Common myeloid progenitor, CD34-positive (primary cell): Measurements from ENCODE around the gene TJAP1.

ENCODE experiments used
- CTCF ChIA-PET: fragments of 350-600 bp; sonication (Branson Sonifier 250); formaldehyde crosslinking; loops from one replicate; lab custom pipeline; 2021; ENCODE audit warnings: antibody characterized with exemption; lab: Charles Lee
- POLR2A ChIA-PET: fragments of 350-600 bp; sonication (Branson Sonifier 250); formaldehyde crosslinking; loops from one replicate; lab custom pipeline; 2021; ENCODE audit warnings: antibody characterized with exemption; lab: Charles Lee
- DNase-seq, 3 donors: peaks; one replicate each; pipeline versions ENCODE4 v3.0.0 to v3.0.0-alpha.2; 2013
- H3K27ac ChIP-seq, 2 experiments: 1 replicate in 1 of 2; 2 replicates in 1 of 2; pipeline ENCODE4 v1.7.0; 2013; ENCODE audit warnings: inconsistent platforms in 2 of 2, low read length in 2 of 2, mild to moderate bottlenecking in 2 of 2, low read depth in 1 of 2, moderate library complexity in 1 of 2; ENCODE audit not compliant: severe bottlenecking in 2 of 2, insufficient read depth in 1 of 2, poor library complexity in 1 of 2
- H3K27me3 ChIP-seq, 5 experiments: replicated peaks in 2 of 5; 1 replicate in 3 of 5; 2 replicates in 2 of 5; pipeline versions ENCODE4 v1.6.1 to v1.7.0; 2013; ENCODE audit warnings: low read length in 4 of 5, mild to moderate bottlenecking in 2 of 5, moderate library complexity in 2 of 5, inconsistent platforms in 1 of 5; ENCODE audit not compliant: insufficient read depth in 5 of 5, control insufficient read depth in 4 of 5
- H3K36me3 ChIP-seq, 4 experiments: 1 replicate in 2 of 4; 2 replicates in 2 of 4; pipeline versions ENCODE4 v1.6.1 to v1.7.0; 2013; ENCODE audit warnings: low read length in 3 of 4, control low read depth in 1 of 4, mild to moderate bottlenecking in 1 of 4; ENCODE audit not compliant: control insufficient read depth in 4 of 4, insufficient read depth in 4 of 4
- H3K4me1 ChIP-seq, 4 experiments: 1 replicate in 3 of 4; 2 replicates in 1 of 4; pipeline versions ENCODE4 v1.6.1 to v1.7.1; 2013; ENCODE audit warnings: low read length in 3 of 4, mild to moderate bottlenecking in 3 of 4, control low read depth in 1 of 4, inconsistent platforms in 1 of 4, moderate library complexity in 1 of 4; ENCODE audit not compliant: control insufficient read depth in 4 of 4, insufficient read depth in 4 of 4; ENCODE audit errors: control extremely low read depth in 1 of 4
- H3K4me3 ChIP-seq, 7 experiments: 1 replicate in 4 of 7; 2 replicates in 3 of 7; pipeline versions ENCODE4 v1.5.1 to v1.7.0; 2013; ENCODE audit warnings: mild to moderate bottlenecking in 7 of 7, low read length in 6 of 7, moderate library complexity in 6 of 7, inconsistent platforms in 2 of 7, low read depth in 2 of 7, control low read depth in 1 of 7; ENCODE audit not compliant: insufficient read depth in 4 of 7, control insufficient read depth in 1 of 7; ENCODE audit errors: extremely low read depth in 1 of 7
- H3K9me3 ChIP-seq, 5 experiments: 1 replicate in 4 of 5; 2 replicates in 1 of 5; pipeline versions ENCODE4 v1.6.1 to v1.7.1; 2013; ENCODE audit warnings: low read length in 4 of 5, mild to moderate bottlenecking in 2 of 5, inconsistent platforms in 1 of 5, low read depth in 1 of 5, moderate library complexity in 1 of 5; ENCODE audit not compliant: control insufficient read depth in 4 of 5, insufficient read depth in 2 of 5; ENCODE audit errors: control extremely low read depth in 1 of 5
- WGBS: methylation state at CpG from one replicate; pipeline ENCODE4 v1.1.5; 2013; ENCODE audit not compliant: insufficient coverage; 5-methylcytosine and 5-hydroxymethylcytosine counted together

TJAP1 gene

GRCh38 chr6:43489277-43490072, 12.1 kb downstream of the TJAP1 start:
- ChIA-PET POLR2A (no interaction called here), CTCF (interaction anchor here (1.1 to 1.6 kb wide), 3 partner anchors 17 to 26 kb away, joined by 3 to 6 read pairs (median 3); no protein-coding TSS in a partner anchor)
- no peaks in the 10 kb centered on the region for H3K9me3 ChIP-seq
- no peaks in the 10 kb centered on the region for H3K27me3 ChIP-seq
- no peak for DNase-seq
- no peaks in the 10 kb centered on the region for H3K4me1 ChIP-seq
- H3K36me3 ChIP-seq = peaks cover 3 to 32% (median 10%) of the 10 kb centered on the region in 4 experiments
- H3K4me3 ChIP-seq = no peak overlapping the region
- H3K27ac ChIP-seq = no peak overlapping the region
- WGBS = 95% methylated on average over 9 of the region's 12 CpGs

DNA sequence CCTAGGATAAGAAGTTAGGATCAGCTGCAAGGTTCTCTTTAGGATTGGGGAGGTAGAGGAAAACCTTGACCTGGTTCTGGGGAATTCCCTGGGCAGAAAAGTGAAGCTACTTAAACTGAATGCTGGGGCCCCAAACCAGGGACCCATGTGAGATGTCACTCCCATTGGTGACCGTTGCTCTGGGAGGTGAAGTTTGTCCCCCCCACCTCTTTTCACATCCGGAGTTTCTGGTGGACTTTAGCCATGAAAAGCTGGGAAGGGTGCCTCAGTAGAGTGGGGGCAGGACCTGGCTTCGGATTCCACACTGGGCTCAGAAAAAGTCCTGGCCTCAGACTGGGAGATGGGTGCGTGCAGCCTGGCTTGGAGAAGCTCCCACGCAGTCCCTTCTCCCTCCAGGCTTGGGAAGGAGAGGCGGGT, 13.2 kb downstream of the TJAP1 start:
- H3K4me3 ChIP-seq = no peak overlapping the region
- no peaks in the 10 kb centered on the region for H3K9me3 ChIP-seq
- H3K27ac ChIP-seq = no peak overlapping the region
- peaks cover 0 to 7% (median 6%) of the 10 kb centered on the region in 4 experiments for H3K4me1 ChIP-seq
- DNase-seq = no peak
- CTCF ChIA-PET = interaction anchor here (1.6 to 8.9 kb wide), 2 partner anchors 16 kb away, joined by 6 to 64 read pairs; no protein-coding TSS in a partner anchor
- peaks cover 3 to 28% (median 11%) of the 10 kb centered on the region in 4 experiments for H3K36me3 ChIP-seq
- H3K27me3 ChIP-seq = no peaks in the 10 kb centered on the region
- 95% methylated on average over 5 of the region's 6 CpGs for WGBS
- POLR2A ChIA-PET = no interaction called here

DNA sequence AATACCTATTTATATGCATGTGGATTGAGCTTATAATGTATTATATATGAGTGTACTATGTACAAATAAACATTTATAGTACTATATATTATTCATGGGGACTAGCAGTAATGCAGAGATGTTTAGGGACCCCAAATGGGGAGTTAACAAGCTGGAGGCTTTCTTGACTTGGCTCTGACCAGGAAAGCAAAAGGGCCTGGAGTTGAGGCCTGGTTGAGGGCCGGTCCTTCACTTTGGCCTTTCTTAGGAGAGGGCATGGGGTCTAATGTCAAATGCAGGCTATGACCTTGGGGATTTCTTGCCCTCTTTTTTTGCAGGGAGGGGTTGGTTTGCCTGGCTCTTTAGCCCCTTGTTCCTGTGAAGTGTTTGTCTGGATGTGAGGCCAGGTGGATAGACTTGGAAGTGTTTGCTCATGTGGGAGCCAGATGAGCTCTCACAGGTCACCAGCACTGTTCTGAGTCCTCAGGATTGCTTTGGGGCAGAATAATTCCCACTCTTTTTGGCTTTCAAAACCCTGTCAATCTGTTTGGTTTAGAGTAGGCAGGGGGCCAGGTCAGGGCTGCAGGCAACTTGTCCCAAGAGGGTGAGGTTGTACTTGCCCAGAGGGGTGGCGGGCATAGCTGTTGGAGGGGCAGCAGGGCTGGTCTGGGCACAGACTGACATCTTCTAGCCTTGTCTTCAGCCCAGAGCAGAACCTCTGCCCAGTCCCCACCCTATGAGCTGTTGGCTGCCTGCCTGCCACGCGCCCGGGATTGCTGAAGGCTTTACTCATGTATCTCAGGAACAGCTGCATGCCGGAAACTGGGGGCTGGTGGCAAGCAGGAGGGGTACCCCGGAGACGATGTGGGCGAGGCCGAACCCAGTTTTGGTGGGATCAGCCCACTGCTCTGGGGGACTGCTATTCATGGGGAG, 14.6 kb downstream of the TJAP1 start:
- H3K9me3 ChIP-seq = no peaks in the 10 kb centered on the region
- WGBS = 99% methylated on average over 7 of the region's 10 CpGs
- H3K27me3 ChIP-seq = no peaks in the 10 kb centered on the region
- ChIA-PET POLR2A (no interaction called here), CTCF (interaction anchor here (0.7 to 8.9 kb wide), 7 partner anchors 9 to 263 kb away, joined by 3 to 64 read pairs (median 4); partner anchors contain the start of genes DLK2 and DNPH1)
- H3K36me3 ChIP-seq = peaks cover 3 to 23% (median 13%) of the 10 kb centered on the region in 4 experiments
- DNase-seq = no peak
- no peak overlapping the region for H3K4me3 ChIP-seq
- H3K4me1 ChIP-seq = peaks cover 0 to 7% (median 6%) of the 10 kb centered on the region in 4 experiments
- H3K27ac ChIP-seq = no peak overlapping the region

- ChIA-PET CTCF (interaction anchor here (0.7 to 8.9 kb wide), 13 partner anchors 8 to 264 kb away, joined by 3 to 64 read pairs (median 4); partner anchors contain the start of genes DLK2 and DNPH1), POLR2A (no interaction called here)
- H3K36me3 ChIP-seq = peaks cover 3 to 27% (median 14%) of the 10 kb centered on the region in 4 experiments
- no peak overlapping the region for H3K4me3 ChIP-seq
- H3K27me3 ChIP-seq = no peaks in the 10 kb centered on the region
- H3K9me3 ChIP-seq = no peaks in the 10 kb centered on the region
- no peak for DNase-seq
- H3K4me1 ChIP-seq = peaks cover 0 to 7% (median 6%) of the 10 kb centered on the region in 4 experiments
- 96% methylated on average over 3 of the region's 3 CpGs for WGBS
- H3K27ac ChIP-seq = no peak overlapping the region
Measured at GRCh38 chr6:43492673-43493072, 15.3 kb downstream of the TJAP1 start.

GRCh38 chr6:43493230-43493629, 15.9 kb downstream of the TJAP1 start:
- H3K27ac ChIP-seq = no peak overlapping the region
- ChIA-PET CTCF (interaction anchor here (0.8 to 8.9 kb wide), 11 partner anchors 8 to 264 kb away, joined by 3 to 64 read pairs (median 4); partner anchors contain the start of genes DLK2 and DNPH1), POLR2A (no interaction called here)
- no peak for DNase-seq
- H3K9me3 ChIP-seq = no peaks in the 10 kb centered on the region
- WGBS = 90% methylated on average over 2 of the region's 2 CpGs
- H3K4me1 ChIP-seq = peaks cover 0 to 7% (median 6%) of the 10 kb centered on the region in 4 experiments
- H3K27me3 ChIP-seq = no peaks in the 10 kb centered on the region
- peaks cover 2 to 32% (median 15%) of the 10 kb centered on the region in 4 experiments for H3K36me3 ChIP-seq
- no peak overlapping the region for H3K4me3 ChIP-seq

GRCh38 chr6:43493833-43494232, 16.5 kb downstream of the TJAP1 start:
- Histone ChIP-seq H3K9me3 (no peaks in the 10 kb centered on the region), H3K36me3 (peaks cover 2 to 38% (median 19%) of the 10 kb centered on the region in 4 experiments), H3K4me1 (peaks cover 0 to 7% (median 6%) of the 10 kb centered on the region in 4 experiments), H3K4me3 (no peak overlapping the region), H3K27ac (no peak overlapping the region), H3K27me3 (no peaks in the 10 kb centered on the region)
- ChIA-PET POLR2A (no interaction called here), CTCF (interaction anchor here (1.0 to 8.9 kb wide), 11 partner anchors 8 to 265 kb away, joined by 3 to 64 read pairs (median 4); partner anchors contain the start of genes DLK2 and DNPH1)
- WGBS = 100% methylated on average over 4 of the region's 7 CpGs
- DNase-seq = no peak
